ENCODE data around the gene SMAP2. TPM values are rescaled to one million over a fixed set of nuclear protein-coding genes. Genes with fewer than 3 reads are reported as not detected.

The SMAP2 gene
- total and polyA plus RNA-seq, 2 donors (not counting 1 experiment from before 2014, with no cell fraction given) = 16.7 to 28.7 TPM

GRCh38 chr1:40413527-40414252 lies 40.2 kb downstream of the SMAP2 start:
- TF ChIP-seq EZH2 (IDR thresholded peaks at IDR 0.05; ENCODE audit: low read length, missing control alignments) (no peak), CTCF (conservative IDR thresholded peaks at IDR 0.05 in 1 of 2, IDR thresholded peaks at IDR 0.05 in 1 of 2; ENCODE audit: low read depth in 1 of 2, low read length in 2 of 2) (no peak)
- Histone ChIP-seq H2AFZ (ENCODE audit: low read length) (no peak overlapping the region), H3K9me3 (ENCODE audit: control insufficient read depth, insufficient read depth, low read depth, low read length) (no peaks in the 10 kb centered on the region), H3K36me3 (ENCODE audit: control insufficient read depth, insufficient read depth, low read length) (peaks cover 5% of the 10 kb centered on the region), H3K9ac (ENCODE audit: insufficient read depth, low read length) (no peak overlapping the region), H3K79me2 (ENCODE audit: control insufficient read depth, insufficient read depth, low read length) (no peaks in the 10 kb centered on the region), H3K4me1 (ENCODE audit: control insufficient read depth, extremely low read depth, insufficient read depth, low read length) (no peaks in the 10 kb centered on the region), H3K27ac (ENCODE audit: insufficient read depth, low read length) (no peak overlapping the region), H4K20me1 (ENCODE audit: control insufficient read depth, extremely low read depth, insufficient read depth, low read length) (no peaks in the 10 kb centered on the region), H3K4me3 (replicated peaks in 1 of 4; ENCODE audit: control extremely low read depth in 1 of 4, insufficient read depth in 1 of 4, low read depth in 3 of 4, low read length in 4 of 4) (no peak overlapping the region), H3K27me3 (ENCODE audit: control insufficient read depth, insufficient read depth, low read length) (no peaks in the 10 kb centered on the region), H3K4me2 (ENCODE audit: extremely low read depth, insufficient read depth, low read length) (no peak overlapping the region)
- no peak for DNase-seq (ENCODE audit: low read depth in 2 of 2)

GRCh38 chr1:40414331-40414730 lies 40.8 kb downstream of the SMAP2 start:
- TF ChIP-seq CTCF (conservative IDR thresholded peaks at IDR 0.05 in 1 of 2, IDR thresholded peaks at IDR 0.05 in 1 of 2; ENCODE audit: low read depth in 1 of 2, low read length in 2 of 2) (no peak), EZH2 (IDR thresholded peaks at IDR 0.05; ENCODE audit: low read length, missing control alignments) (no peak)
- Histone ChIP-seq H3K9me3 (ENCODE audit: control insufficient read depth, insufficient read depth, low read depth, low read length) (no peaks in the 10 kb centered on the region), H3K36me3 (ENCODE audit: control insufficient read depth, insufficient read depth, low read length) (peaks cover 5% of the 10 kb centered on the region)

GRCh38 chr1:40416709-40417108 lies 43.2 kb downstream of the SMAP2 start:
- Histone ChIP-seq H3K9ac (ENCODE audit: insufficient read depth, low read length) (no peak overlapping the region), H3K4me3 (replicated peaks in 1 of 4; ENCODE audit: control extremely low read depth in 1 of 4, insufficient read depth in 1 of 4, low read depth in 3 of 4, low read length in 4 of 4) (no peak overlapping the region), H3K4me2 (ENCODE audit: extremely low read depth, insufficient read depth, low read length) (no peak overlapping the region), H3K27me3 (ENCODE audit: control insufficient read depth, insufficient read depth, low read length) (no peaks in the 10 kb centered on the region), H4K20me1 (ENCODE audit: control insufficient read depth, extremely low read depth, insufficient read depth, low read length) (no peaks in the 10 kb centered on the region), H3K4me1 (ENCODE audit: control insufficient read depth, extremely low read depth, insufficient read depth, low read length) (peaks cover under 1% of the 10 kb centered on the region), H3K27ac (ENCODE audit: insufficient read depth, low read length) (no peak overlapping the region), H3K36me3 (ENCODE audit: control insufficient read depth, insufficient read depth, low read length) (peaks cover 5% of the 10 kb centered on the region), H2AFZ (ENCODE audit: low read length) (no peak overlapping the region), H3K9me3 (ENCODE audit: control insufficient read depth, insufficient read depth, low read depth, low read length) (no peaks in the 10 kb centered on the region), H3K79me2 (ENCODE audit: control insufficient read depth, insufficient read depth, low read length) (no peaks in the 10 kb centered on the region)
- DNase-seq (ENCODE audit: low read depth in 2 of 2) = no peak
- TF ChIP-seq EZH2 (IDR thresholded peaks at IDR 0.05; ENCODE audit: low read length, missing control alignments) = no peak
- no peak for TF ChIP-seq CTCF (conservative IDR thresholded peaks at IDR 0.05 in 1 of 2, IDR thresholded peaks at IDR 0.05 in 1 of 2; ENCODE audit: low read depth in 1 of 2, low read length in 2 of 2)

More at GRCh38 chr1:40414331-40414730, 40.8 kb downstream of the SMAP2 start:
- Histone ChIP-seq H2AFZ (ENCODE audit: low read length) (no peak overlapping the region), H3K4me3 (replicated peaks in 1 of 4; ENCODE audit: control extremely low read depth in 1 of 4, insufficient read depth in 1 of 4, low read depth in 3 of 4, low read length in 4 of 4) (no peak overlapping the region), H3K9ac (ENCODE audit: insufficient read depth, low read length) (no peak overlapping the region), H3K27ac (ENCODE audit: insufficient read depth, low read length) (no peak overlapping the region), H4K20me1 (ENCODE audit: control insufficient read depth, extremely low read depth, insufficient read depth, low read length) (no peaks in the 10 kb centered on the region), H3K4me1 (ENCODE audit: control insufficient read depth, extremely low read depth, insufficient read depth, low read length) (no peaks in the 10 kb centered on the region), H3K27me3 (ENCODE audit: control insufficient read depth, insufficient read depth, low read length) (no peaks in the 10 kb centered on the region), H3K4me2 (ENCODE audit: extremely low read depth, insufficient read depth, low read length) (no peak overlapping the region), H3K79me2 (ENCODE audit: control insufficient read depth, insufficient read depth, low read length) (no peaks in the 10 kb centered on the region)
- no peak for DNase-seq (ENCODE audit: low read depth in 2 of 2)

Data from fibroblast of lung (primary cell).